Adrenal gland (tissue), 5 donors: ENCODE results near the gene GSE1.

Experiments
- CTCF ChIP-seq, 6 experiments: fragments of 450-650 bp in 4 of 6; fragments of 200-600 bp in 2 of 6; sonication (generic) in 1 of 6; IDR thresholded peaks; 1 replicate in 5 of 6; 2 replicates in 1 of 6; pipeline versions ENCODE4 v1.5.1 to v1.8.0; 2016 to 2021; ENCODE audit warnings: antibody characterized with exemption in 6 of 6, mild to moderate bottlenecking in 2 of 6, moderate library complexity in 1 of 6
- POLR2A ChIP-seq, 2 donors: fragments of 450-650 bp; IDR thresholded peaks; one replicate each; pipeline ENCODE4 v1.6.1; 2017; ENCODE audit warnings: antibody characterized with exemption in 2 of 2, mild to moderate bottlenecking in 2 of 2, moderate library complexity in 1 of 2
- donor health status: DM: no; HTN: no; CAD: no.

GRCh38 chr16:85587762-85588556 lies 25.2 kb upstream of the GSE1 start:
- TF ChIP-seq CTCF (IDR thresholded peaks at IDR 0.05): no peak
- TF ChIP-seq POLR2A (IDR thresholded peaks at IDR 0.05): no peak
